ENCODE data around the gene URI1. TPM values are rescaled to one million over a fixed set of nuclear protein-coding genes. Genes with fewer than 3 reads are reported as not detected.
A peak's percentile ranks its signal among the peaks of the same experiment; 100 is the strongest.

URI1 gene
- total RNA-seq, 2 donors from 2014 or later, result 49.6 to 59.7 TPM

- Mint-ChIP-seq H3K4me1 (peaks cover 1% of the 10 kb centered on the region), H3K4me3 (no peak overlapping the region), H3K27me3 (ENCODE audit: insufficient read depth) (no peaks in the 10 kb centered on the region), H3K36me3 (ENCODE audit: low read depth) (no peaks in the 10 kb centered on the region), H3K9me3 (no peaks in the 10 kb centered on the region), H3K27ac (no peak overlapping the region)
- Histone ChIP-seq H3K27ac (ENCODE audit: low read depth, low read length) (peak overlapping the region; percentile 64), H3K9ac (ENCODE audit: extremely low read depth, low read length, poor library complexity, severe bottlenecking) (no peak overlapping the region), H3K4me1 (ENCODE audit: control insufficient read depth, insufficient read depth, low read length) (no peaks in the 10 kb centered on the region), H3K27me3 (ENCODE audit: control insufficient read depth, insufficient read depth, low read length, poor library complexity, severe bottlenecking) (no peaks in the 10 kb centered on the region), H3K9me3 (ENCODE audit: control insufficient read depth, low read length) (no peaks in the 10 kb centered on the region), H3K4me3 (ENCODE audit: low read length) (no peak overlapping the region), H3K36me3 (ENCODE audit: control insufficient read depth, insufficient read depth, low read length) (no peaks in the 10 kb centered on the region)
- DNase-seq, result no peak
- no peak for TF ChIP-seq CTCF (conservative IDR thresholded peaks at IDR 0.05)
- 93 to 94% methylated on average over 4 of the region's 4 CpGs for WGBS, 2 experiments (ENCODE audit: insufficient coverage in 1 of 2, insufficient read length in 1 of 2)
These were observed 107.2 kb downstream of the URI1 start for GRCh38 chr19:30049226-30049625.

- DNase-seq, result no peak
- H3K4me1 ChIP-seq (ENCODE audit: control insufficient read depth, insufficient read depth, low read length), result no peaks in the 10 kb centered on the region
- H3K27ac ChIP-seq (ENCODE audit: low read depth, low read length), result peak overlapping the region; percentile 64
- no peaks in the 10 kb centered on the region for H3K9me3 ChIP-seq (ENCODE audit: control insufficient read depth, low read length)
- Mint-ChIP-seq H3K27me3 (ENCODE audit: insufficient read depth) (no peaks in the 10 kb centered on the region), H3K36me3 (ENCODE audit: low read depth) (no peaks in the 10 kb centered on the region), H3K9me3 (no peaks in the 10 kb centered on the region), H3K27ac (no peak overlapping the region), H3K4me1 (peaks cover 1% of the 10 kb centered on the region), H3K4me3 (no peak overlapping the region)
- TF ChIP-seq CTCF (conservative IDR thresholded peaks at IDR 0.05), result no peak
- no peak overlapping the region for H3K9ac ChIP-seq (ENCODE audit: extremely low read depth, low read length, poor library complexity, severe bottlenecking)
- H3K36me3 ChIP-seq (ENCODE audit: control insufficient read depth, insufficient read depth, low read length), result no peaks in the 10 kb centered on the region
- H3K27me3 ChIP-seq (ENCODE audit: control insufficient read depth, insufficient read depth, low read length, poor library complexity, severe bottlenecking), result no peaks in the 10 kb centered on the region
- 95% methylated on average over 11 to 13 of the region's 13 CpGs for WGBS, 2 experiments (ENCODE audit: insufficient coverage in 1 of 2, insufficient read length in 1 of 2)
- no peak overlapping the region for H3K4me3 ChIP-seq (ENCODE audit: low read length)
These were observed 108.0 kb downstream of the URI1 start for GRCh38 chr19:30049846-30050667.

- no peaks in the 10 kb centered on the region for H3K9me3 Mint-ChIP-seq
- no peaks in the 10 kb centered on the region for H3K4me1 ChIP-seq (ENCODE audit: control insufficient read depth, insufficient read depth, low read length)
- no peaks in the 10 kb centered on the region for H3K9me3 ChIP-seq (ENCODE audit: control insufficient read depth, low read length)
- H3K4me1 Mint-ChIP-seq, result no peaks in the 10 kb centered on the region
- H3K36me3 ChIP-seq (ENCODE audit: control insufficient read depth, insufficient read depth, low read length), result no peaks in the 10 kb centered on the region
- no peak overlapping the region for H3K4me3 ChIP-seq (ENCODE audit: low read length)
- no peak overlapping the region for H3K27ac ChIP-seq (ENCODE audit: low read depth, low read length)
- H3K27me3 Mint-ChIP-seq (ENCODE audit: insufficient read depth), result no peaks in the 10 kb centered on the region
- no peak for DNase-seq
- H3K4me3 Mint-ChIP-seq, result no peak overlapping the region
- no peaks in the 10 kb centered on the region for H3K27me3 ChIP-seq (ENCODE audit: control insufficient read depth, insufficient read depth, low read length, poor library complexity, severe bottlenecking)
- H3K9ac ChIP-seq (ENCODE audit: extremely low read depth, low read length, poor library complexity, severe bottlenecking), result no peak overlapping the region
- H3K36me3 Mint-ChIP-seq (ENCODE audit: low read depth), result no peaks in the 10 kb centered on the region
- H3K27ac Mint-ChIP-seq, result no peak overlapping the region
- no peak for TF ChIP-seq CTCF (conservative IDR thresholded peaks at IDR 0.05)
- 94 to 98% methylated on average over 14 to 18 of the region's 18 CpGs for WGBS, 2 experiments (ENCODE audit: insufficient coverage in 1 of 2, insufficient read length in 1 of 2)
These were observed 110.4 kb downstream of the URI1 start for GRCh38 chr19:30052122-30053075.

All from endodermal cell (in vitro differentiated cells).